Hematopoietic multipotent progenitor cell treated with erythropoietin and hydrocortisone succinate and interleukin-3 and kit ligand, for 15 days (in vitro differentiated cells): Measurements from ENCODE around the gene USP33.
"Not testable (repeated sequence)": the region's sequence is repeated elsewhere in the genome, so short reads cannot be mapped to it uniquely, and the experiment has no call there.

ENCODE experiments used
- DNase-seq: peaks from one replicate; pipeline ENCODE4 v3.0.0-alpha.2; 2015; ENCODE audit warnings: low spot score

USP33 gene

GRCh38 chr1:77671836-77672235 is 87.8 kb downstream of the USP33 start:
- no peak for DNase-seq

DNA sequence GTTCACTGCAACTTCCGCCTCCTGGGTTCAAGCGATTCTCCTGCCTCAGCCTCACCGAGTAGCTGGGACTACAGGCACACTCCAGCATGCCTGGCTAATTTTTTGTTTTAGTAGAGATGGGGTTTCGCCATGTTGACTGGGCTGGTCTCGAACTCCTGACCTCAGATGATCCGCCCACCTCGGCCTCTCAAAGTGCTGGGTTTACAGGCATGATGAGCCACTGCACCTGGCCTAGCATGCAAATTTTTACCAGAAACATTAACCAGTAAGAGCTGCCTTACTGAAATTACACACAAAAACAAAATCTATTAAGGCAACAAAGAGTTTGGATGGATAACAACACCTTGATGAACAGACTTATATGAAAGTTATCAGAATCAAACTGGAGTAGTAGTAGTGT is 89.3 kb downstream of the USP33 start:
- no peak for DNase-seq

DNA sequence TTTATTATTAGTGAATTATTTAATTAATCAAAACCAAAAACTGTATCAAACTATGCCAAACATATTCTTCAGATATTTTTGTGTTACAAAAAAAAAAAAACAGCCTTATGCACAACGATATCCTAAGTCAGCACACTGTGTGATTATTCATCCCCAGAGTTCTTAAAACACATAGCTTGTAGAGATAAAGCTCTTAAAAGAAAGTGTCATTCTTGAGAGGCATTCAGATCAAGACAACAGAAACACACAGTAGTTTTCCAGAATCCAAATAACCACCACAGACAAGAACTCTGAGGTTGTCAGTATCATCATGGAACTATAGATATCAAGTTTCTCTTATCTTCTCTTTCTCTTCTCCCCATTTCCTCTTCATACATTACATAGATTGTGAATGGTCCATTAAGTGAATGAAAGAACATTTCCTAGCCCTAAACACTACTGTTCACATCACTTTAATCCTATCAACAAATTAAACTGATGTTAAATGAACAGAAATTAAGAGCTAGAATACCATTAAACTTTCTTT is 90.7 kb downstream of the USP33 start:
- DNase-seq = no peak

- no peak for DNase-seq
Measured at GRCh38 chr1:77664939-77665516, 94.6 kb downstream of the USP33 start.

DNA sequence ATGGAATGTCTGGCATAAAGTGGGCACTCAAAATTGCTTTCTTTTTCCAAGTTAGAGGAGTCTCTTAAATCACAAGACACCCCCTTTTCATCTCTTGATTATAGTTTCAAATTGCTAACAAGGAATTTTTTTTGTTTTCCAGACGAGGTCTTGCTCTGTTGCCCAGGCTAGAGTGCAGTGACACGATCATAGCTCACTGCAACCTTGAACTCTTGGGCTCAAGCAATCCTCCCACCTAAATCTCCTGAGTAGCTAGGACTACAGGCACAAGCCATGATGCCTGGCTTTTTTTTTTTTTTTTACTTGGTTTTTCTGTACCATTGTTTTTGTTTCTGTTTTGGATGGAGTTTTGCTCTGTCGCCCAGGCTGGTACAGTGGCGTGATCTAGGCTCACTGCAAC is 98.0 kb downstream of the USP33 start:
- no peak for DNase-seq

DNA sequence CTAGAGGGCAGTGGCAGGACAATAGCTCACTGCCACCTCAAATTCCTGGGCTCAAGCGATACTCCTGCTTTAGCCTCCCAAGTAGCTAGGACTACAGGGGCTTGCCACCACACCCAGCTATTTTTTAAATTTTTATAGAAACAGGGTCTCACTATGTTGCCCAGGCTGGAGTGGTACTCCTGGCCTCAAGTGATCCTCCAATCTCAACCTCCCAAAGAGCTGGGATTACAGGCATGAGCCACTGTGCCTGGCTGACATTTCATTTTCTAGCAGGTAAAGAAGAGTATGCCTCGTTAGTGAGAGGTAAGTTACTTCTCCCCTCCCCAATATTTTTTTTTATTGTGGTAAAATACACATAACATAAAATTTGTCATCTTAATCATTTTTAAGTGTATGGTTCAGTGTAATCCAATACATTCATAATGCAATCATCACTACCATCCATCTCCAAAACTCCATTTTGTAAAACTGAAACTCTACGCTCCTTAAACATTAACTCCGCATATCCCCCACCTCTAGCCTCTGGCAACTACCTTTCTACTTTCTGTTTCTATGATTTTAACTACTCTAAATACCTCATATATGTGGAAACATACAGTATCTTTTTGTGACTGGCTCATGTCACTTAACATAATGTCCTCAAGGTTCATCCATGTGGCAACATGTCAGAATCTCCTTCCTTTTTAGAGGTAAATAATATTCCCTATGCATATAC is 99.6 kb downstream of the USP33 start:
- DNase-seq = no peak

DNA sequence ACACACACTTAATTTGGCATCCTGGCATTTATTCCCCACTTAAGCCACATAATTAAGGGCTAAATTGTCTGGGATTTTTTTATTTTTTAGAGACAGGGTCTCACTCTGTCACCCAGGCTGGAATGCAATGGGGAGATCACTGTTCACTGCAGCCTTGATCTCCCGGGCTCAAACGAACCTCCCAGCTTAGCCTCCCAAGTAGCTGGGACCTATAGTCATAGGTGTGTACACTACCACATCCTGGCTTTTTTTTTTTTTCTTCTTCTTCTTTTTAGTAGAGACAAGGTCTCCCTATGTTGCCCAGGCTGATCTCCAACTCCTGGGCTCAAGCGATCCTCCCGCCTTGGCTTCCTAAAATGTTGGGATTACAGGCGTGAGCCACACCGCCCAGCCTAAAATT is 101.4 kb downstream of the USP33 start:
- no peak for DNase-seq

DNA sequence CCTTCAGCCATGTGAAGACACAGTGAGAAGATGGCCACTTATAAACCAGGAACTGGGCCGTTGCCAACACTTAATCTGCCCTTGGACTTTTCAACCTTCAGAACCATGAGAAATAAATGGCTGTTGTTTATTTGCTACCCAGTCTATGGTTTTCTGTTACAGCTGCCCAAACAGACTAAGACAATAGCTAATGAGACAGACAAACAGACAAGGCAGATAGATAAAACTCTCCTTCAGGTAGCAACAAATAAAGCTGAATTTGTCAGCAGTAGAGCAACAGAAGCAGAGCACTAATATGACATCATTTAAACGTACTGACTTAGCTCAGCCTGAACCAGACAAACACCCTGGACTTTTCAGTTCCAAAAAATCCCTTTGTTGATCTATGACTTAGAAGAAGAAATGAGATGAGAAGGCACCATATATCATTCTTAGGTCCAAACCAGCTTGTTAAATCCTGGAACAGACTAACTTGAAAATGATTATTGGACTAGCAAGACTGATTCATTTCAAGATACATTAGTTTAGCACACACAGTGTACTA is 104.1 kb downstream of the USP33 start:
- DNase-seq = no peak

DNA sequence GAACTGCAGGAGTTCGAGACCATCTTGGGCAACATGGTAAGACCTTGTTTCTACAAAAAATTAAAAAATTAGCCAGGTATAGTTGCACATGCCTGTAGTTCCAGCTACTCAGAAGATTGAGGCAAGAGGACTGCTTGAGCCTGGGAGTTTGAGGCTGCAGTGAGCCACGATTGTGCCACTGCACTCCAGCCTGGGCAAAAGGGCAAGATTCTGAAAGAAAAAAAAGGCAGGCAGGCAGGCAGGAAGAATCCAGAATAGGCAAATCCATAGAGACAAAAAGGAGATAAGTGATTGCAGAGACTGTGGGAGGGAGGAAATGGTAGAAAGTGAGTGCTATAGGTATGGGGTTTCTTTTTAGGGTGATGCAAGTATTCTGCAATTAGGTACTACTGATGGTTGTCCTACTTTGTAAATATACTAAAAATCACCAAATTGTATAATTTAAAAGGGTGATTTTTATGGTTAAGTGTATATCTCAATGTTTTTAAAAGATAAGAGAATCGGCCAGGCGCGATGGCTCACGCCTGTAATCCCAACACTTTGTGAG is 106.6 kb downstream of the USP33 start:
- no peak for DNase-seq

DNA sequence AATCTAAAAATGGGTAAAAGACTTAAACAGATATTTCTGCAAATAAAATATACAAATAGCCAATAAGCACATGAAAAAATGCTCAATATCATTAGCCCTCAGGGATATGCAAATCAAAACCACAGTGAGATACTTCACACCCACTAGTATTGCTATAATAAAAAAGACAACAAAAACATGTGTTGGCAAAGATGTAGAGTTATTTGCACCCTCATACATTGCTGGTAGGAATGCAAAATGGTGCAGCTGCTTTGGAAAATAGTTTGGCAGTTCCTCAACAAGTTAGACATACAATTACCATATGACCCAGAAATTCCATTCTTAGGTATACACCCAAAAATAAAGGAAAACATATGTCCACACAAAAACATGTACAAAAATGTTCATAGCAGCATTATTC is 107.4 kb downstream of the USP33 start:
- no peak for DNase-seq

DNA sequence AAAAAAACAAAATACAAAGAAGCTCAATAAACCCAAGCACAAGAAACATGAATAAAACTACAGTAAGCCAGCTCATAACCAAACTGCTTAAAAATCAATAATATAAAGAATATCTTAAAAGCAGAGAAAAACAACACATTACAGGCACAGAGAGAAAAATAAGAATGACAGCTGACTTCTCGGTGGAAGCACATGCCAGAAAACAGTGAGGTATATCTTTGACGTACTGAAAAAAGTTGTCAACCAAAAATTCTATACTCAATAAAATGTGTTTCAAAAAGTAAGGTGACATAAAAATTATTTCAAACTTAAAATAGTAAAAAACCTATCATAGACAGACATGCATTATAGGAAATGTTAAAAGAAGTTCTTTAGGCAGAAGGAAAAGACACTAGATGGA is 110.5 kb downstream of the USP33 start:
- DNase-seq = no peak

DNA sequence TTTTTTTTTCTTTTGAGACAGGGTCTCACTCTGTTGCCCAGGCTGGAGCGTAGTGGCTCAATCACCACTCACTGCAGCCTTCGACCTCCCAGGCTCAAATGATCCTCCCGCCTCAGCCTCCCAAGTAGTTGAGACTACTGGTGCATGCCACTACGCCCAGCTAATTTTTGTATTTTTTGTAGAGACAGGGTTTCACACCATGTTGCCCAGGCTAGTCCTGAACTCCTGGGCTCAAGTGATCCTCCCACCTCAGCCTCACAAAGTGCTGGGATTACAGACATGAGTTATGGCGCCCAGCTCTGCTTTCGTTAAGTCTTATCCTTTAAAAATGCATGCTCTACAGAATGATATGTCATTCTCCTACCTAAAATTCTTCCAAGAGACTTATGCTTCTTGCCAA is 113.4 kb downstream of the USP33 start:
- not testable (repeated sequence) for DNase-seq
